Hypothalamus (tissue), 51 donors: ENCODE measurements around the gene PRDM2.
A peak's percentile ranks its signal among the peaks of the same experiment; 100 is the strongest.

Source experiments
- DNase-seq, 51 donors: peaks; one replicate each; lab custom pipeline; 2025; lab: John Stamatoyannopoulos, UW

PRDM2 gene

GRCh38 chr1:13784971-13785370 lies 85.0 kb downstream of the PRDM2 start:
- DNase-seq: no peak

- DNase-seq: peak in 4 of 51 donors; percentile 7 to 18 (median 14)
Observed at GRCh38 chr1:13786541-13786940, 86.6 kb downstream of the PRDM2 start.

- no peak for DNase-seq
Observed at GRCh38 chr1:13788795-13789194, 88.8 kb downstream of the PRDM2 start.

- no peak for DNase-seq
Observed at GRCh38 chr1:13790290-13791030, 90.5 kb downstream of the PRDM2 start.

GRCh38 chr1:13792419-13792818 lies 92.4 kb downstream of the PRDM2 start:
- peak in 1 of 51 donors; percentile 23 for DNase-seq

GRCh38 chr1:13793088-13793730 lies 93.2 kb downstream of the PRDM2 start:
- peak in 1 of 51 donors; percentile 23 for DNase-seq

- no peak for DNase-seq
Observed at GRCh38 chr1:13794231-13795187, 94.5 kb downstream of the PRDM2 start.

- DNase-seq: no peak
Observed at GRCh38 chr1:13797397-13797796, 97.4 kb downstream of the PRDM2 start.

GRCh38 chr1:13798120-13798519 lies 98.1 kb downstream of the PRDM2 start:
- no peak for DNase-seq

- no peak for DNase-seq
Observed at GRCh38 chr1:13799502-13800283, 99.7 kb downstream of the PRDM2 start.

GRCh38 chr1:13801232-13801631 lies 101.2 kb downstream of the PRDM2 start:
- no peak for DNase-seq

GRCh38 chr1:13801655-13802486 lies 101.9 kb downstream of the PRDM2 start:
- DNase-seq: no peak

GRCh38 chr1:13802782-13803545 lies 103.0 kb downstream of the PRDM2 start:
- DNase-seq: no peak

GRCh38 chr1:13803546-13804239 lies 103.7 kb downstream of the PRDM2 start:
- DNase-seq: no peak

- no peak for DNase-seq
Observed at GRCh38 chr1:13804240-13804633, 104.2 kb downstream of the PRDM2 start.

GRCh38 chr1:13805431-13805830 lies 105.4 kb downstream of the PRDM2 start:
- DNase-seq: no peak

- DNase-seq: peak in 1 of 51 donors; percentile 30
Observed at GRCh38 chr1:13806108-13806507, 106.1 kb downstream of the PRDM2 start.

GRCh38 chr1:13807209-13807608 lies 107.2 kb downstream of the PRDM2 start:
- peak in 9 of 51 donors; percentile 4 to 39 (median 23) for DNase-seq
